ENCODE data around the gene BABAM1.

The BABAM1 gene

DNA sequence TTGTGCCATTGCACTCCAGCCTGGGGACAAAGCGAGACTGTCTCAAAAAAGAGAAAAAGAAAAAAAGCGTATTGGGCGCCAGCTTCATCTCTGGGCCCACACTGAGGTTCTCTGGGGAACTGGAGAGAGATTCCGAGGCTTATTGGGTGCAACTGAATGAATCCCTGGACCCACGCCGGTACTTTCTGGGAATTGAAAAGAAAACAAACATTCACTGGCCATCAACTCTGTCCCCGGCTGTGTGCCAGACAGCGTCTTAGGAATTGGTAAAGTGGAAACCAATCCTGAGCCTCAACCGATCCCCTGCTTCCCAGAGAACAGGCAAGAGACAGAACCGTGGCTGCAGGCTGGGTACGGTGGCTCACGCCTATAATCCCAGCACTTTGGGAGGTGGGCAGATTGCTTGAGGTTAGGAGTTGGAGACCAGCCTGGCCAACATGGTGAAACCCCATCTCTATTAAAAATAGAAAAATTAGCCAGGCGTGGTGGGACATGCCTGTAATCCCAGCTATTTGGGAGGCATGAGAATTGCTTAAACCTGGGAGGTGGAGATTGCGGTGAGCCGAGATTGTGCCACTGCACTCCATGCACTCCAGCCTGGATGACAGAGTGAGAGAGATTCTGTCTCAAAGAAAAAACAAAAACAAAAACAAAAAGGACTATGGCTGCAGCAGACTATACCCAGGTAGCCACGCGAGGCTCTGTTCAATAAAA lies 58.8 kb downstream of the BABAM1 start:
- H3K9ac ChIP-seq (ENCODE audit: low read depth, low read length), result no peak overlapping the region
- no peaks in the 10 kb centered on the region for H3K9me3 ChIP-seq (ENCODE audit: control insufficient read depth, insufficient read depth, low read length)
- peaks cover 25% of the 10 kb centered on the region for H3K36me3 ChIP-seq (ENCODE audit: control insufficient read depth, insufficient read depth, low read length)
- H3K27ac ChIP-seq (ENCODE audit: low read depth, low read length), result no peak overlapping the region
- H3K27me3 ChIP-seq (ENCODE audit: control insufficient read depth, insufficient read depth, low read length), result no peaks in the 10 kb centered on the region; the same call in 1 of the 2 replicates
- H3K4me1 ChIP-seq (ENCODE audit: control insufficient read depth, insufficient read depth, low read length), result 0 out of 2 replicates have a peak, but pooled peaks cover 3% of the 10 kb centered on the region
- no peak overlapping the region for H3K4me3 ChIP-seq (ENCODE audit: low read depth, low read length)

DNA sequence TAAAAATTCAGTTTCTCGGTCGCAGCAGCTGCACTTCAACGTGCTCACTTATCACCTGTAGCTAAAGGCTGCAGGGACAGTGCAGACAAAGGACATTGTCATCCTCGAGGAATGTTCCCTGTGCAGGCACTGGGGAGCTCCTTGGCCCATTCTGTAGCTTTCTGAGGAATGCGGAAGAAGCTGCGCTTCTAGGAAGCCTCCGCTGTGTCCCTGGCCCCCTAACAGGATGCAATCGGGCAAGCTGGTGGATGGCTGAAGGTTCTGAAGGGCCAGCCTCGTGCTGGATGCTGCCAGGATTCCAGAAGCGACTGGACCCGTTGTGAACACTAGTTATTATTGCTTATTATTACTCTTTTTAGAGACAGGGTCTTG lies 59.3 kb downstream of the BABAM1 start:
- Histone ChIP-seq H3K27ac (ENCODE audit: low read depth, low read length) (peak overlapping the region; percentile 89), H3K4me1 (ENCODE audit: control insufficient read depth, insufficient read depth, low read length) (0 out of 2 replicates have a peak, but pooled peaks cover 3% of the 10 kb centered on the region), H3K4me3 (ENCODE audit: low read depth, low read length) (no peak overlapping the region), H3K9me3 (ENCODE audit: control insufficient read depth, insufficient read depth, low read length) (no peaks in the 10 kb centered on the region), H3K27me3 (ENCODE audit: control insufficient read depth, insufficient read depth, low read length) (no peaks in the 10 kb centered on the region; the same call in 1 of the 2 replicates), H3K9ac (ENCODE audit: low read depth, low read length) (no peak overlapping the region), H3K36me3 (ENCODE audit: control insufficient read depth, insufficient read depth, low read length) (peaks cover 24% of the 10 kb centered on the region)

DNA sequence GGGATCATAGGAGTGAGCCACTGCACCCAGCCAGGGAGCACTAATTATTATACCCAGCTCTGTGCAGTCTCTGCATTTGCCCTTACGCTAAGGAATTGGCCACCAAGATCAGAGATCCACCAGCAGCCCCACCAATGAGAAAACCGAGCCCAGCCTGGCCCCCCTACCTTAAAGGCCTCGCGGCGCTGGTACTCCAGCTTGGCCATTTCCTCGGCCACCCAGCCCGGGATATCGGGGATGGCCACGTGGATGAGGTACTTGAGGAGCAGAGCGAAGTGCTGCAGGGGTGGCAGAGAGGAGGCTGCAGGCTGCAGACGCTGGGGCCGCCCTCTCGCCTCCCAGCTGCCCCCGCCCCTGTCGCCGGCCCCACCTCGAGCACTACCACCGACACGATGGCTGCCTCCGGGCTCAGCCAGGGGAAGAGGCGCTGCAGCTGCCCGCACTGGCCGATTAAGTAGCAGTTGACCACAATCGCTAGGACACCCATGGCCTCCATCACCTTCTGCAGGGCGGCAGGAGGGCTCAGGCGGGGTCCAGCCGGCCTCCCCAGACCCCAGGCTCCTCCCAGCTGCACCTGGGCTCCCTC lies 59.9 kb downstream of the BABAM1 start:
- peak overlapping the region; percentile 89 for H3K27ac ChIP-seq (ENCODE audit: low read depth, low read length)
- H3K9ac ChIP-seq (ENCODE audit: low read depth, low read length), result no peak overlapping the region; the same call in 1 of the 2 replicates
- H3K9me3 ChIP-seq (ENCODE audit: control insufficient read depth, insufficient read depth, low read length), result no peaks in the 10 kb centered on the region
- 0 out of 2 replicates have a peak, but pooled peaks cover 3% of the 10 kb centered on the region for H3K4me1 ChIP-seq (ENCODE audit: control insufficient read depth, insufficient read depth, low read length)
- no peaks in the 10 kb centered on the region; the same call in 1 of the 2 replicates for H3K27me3 ChIP-seq (ENCODE audit: control insufficient read depth, insufficient read depth, low read length)
- peaks cover 22% of the 10 kb centered on the region for H3K36me3 ChIP-seq (ENCODE audit: control insufficient read depth, insufficient read depth, low read length)
- H3K4me3 ChIP-seq (ENCODE audit: low read depth, low read length), result peak overlapping the region; percentile 65

DNA sequence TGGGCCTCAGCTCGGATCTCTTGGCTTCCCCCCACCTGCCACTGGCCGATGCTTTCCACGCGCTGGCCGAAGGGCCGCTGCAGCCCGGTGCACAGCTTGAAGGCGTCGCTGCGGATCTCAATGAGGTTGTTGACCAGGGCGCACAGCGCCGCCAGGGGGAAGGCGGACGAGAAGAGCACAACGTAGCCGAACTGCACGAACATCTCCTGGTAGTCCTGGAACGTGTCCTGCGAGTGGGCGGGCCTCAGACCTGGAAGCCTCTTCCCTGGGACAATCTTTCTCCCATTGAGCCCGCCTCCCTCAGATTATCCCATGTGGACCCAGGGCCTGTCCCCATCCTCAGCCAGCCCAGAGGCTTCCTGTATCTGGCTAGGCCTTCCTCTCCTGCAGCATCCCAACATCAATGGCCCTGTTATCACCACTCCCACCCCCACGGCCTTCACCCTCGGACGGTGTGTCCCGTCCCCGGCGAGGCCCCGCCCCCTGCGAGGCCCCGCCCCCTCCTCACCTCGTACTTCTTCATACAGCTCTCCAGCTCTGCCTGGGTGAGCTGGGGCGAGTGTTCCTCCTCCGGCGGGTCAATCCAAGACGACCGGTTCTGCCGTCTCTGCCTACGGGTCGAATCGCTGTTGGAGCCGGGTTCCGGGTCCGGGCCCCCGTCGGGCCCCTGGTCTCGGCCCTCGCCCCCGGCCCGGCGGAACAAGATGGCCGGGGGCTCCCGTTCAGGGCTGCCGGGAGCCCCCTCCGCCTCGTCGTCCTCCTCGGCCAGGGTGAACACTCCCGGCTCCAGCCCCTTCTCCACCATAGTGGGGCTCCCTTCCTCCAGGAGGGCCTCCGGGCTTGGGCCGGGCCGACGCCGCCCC lies 60.6 kb downstream of the BABAM1 start:
- Histone ChIP-seq H3K4me1 (ENCODE audit: control insufficient read depth, insufficient read depth, low read length) (0 out of 2 replicates have a peak, but pooled peaks cover 3% of the 10 kb centered on the region), H3K36me3 (ENCODE audit: control insufficient read depth, insufficient read depth, low read length) (peaks cover 22% of the 10 kb centered on the region), H3K9me3 (ENCODE audit: control insufficient read depth, insufficient read depth, low read length) (no peaks in the 10 kb centered on the region), H3K27ac (ENCODE audit: low read depth, low read length) (peak overlapping the region; percentile 89), H3K4me3 (ENCODE audit: low read depth, low read length) (peak overlapping the region; percentile 65), H3K27me3 (ENCODE audit: control insufficient read depth, insufficient read depth, low read length) (no peaks in the 10 kb centered on the region; the same call in 1 of the 2 replicates), H3K9ac (ENCODE audit: low read depth, low read length) (peak overlapping the region; percentile 45; the same call in 1 of the 2 replicates)
